Gastrocnemius medialis (tissue), 4 donors: ENCODE data around the gene YPEL2. TPM values are rescaled to one million over a fixed set of nuclear protein-coding genes. Genes with fewer than 3 reads are reported as not detected.

Source experiments
- ATAC-seq, 2 donors: fragments of 150-250 bp; one replicate each; pipeline ENCODE4 v1.9.1; 2016
- DNase-seq, 2 donors: peaks; one replicate each; pipeline ENCODE4 v3.0.0-alpha.2; 2019
- H3K27ac ChIP-seq, 4 donors: fragments of 200-600 bp; sonication (generic); 1 replicate in 1 of 4; 2 replicates in 3 of 4; pipeline ENCODE4 v1.5.1; 2016 to 2018; ENCODE audit warnings: mild to moderate bottlenecking in 2 of 4, moderate library complexity in 1 of 4
- H3K27me3 ChIP-seq, 3 donors: fragments of 200-600 bp; sonication (generic) in 2 of 3; 1 replicate in 1 of 3; 2 replicates in 2 of 3; pipeline versions ENCODE4 v1.5.1 to v1.6.0; 2016 to 2019; ENCODE audit warnings: mild to moderate bottlenecking in 1 of 3, moderate library complexity in 1 of 3
- H3K36me3 ChIP-seq, 2 donors: fragments of 200-600 bp; sonication (generic) in 1 of 2; one replicate each; pipeline ENCODE4 v1.5.1; 2017 to 2018
- H3K4me1 ChIP-seq, 2 donors: fragments of 200-600 bp; sonication (generic) in 1 of 2; one replicate each; pipeline ENCODE4 v1.5.1; 2016 to 2017; ENCODE audit warnings: mild to moderate bottlenecking in 2 of 2
- H3K4me3 ChIP-seq, 4 donors: fragments of 200-600 bp; sonication (generic) in 3 of 4; 1 replicate in 1 of 4; 2 replicates in 3 of 4; pipeline ENCODE4 v1.5.1; 2016 to 2019; ENCODE audit warnings: mild to moderate bottlenecking in 2 of 4
- H3K9me3 ChIP-seq, 3 donors: fragments of 200-600 bp; sonication (generic) in 2 of 3; 1 replicate in 1 of 3; 2 replicates in 2 of 3; pipeline ENCODE4 v1.5.1; 2016 to 2019
- POLR2A ChIP-seq, 2 donors: fragments of 450-650 bp; IDR thresholded peaks; one replicate each; pipeline ENCODE4 v1.6.1; 2017; ENCODE audit warnings: antibody characterized with exemption in 2 of 2, mild to moderate bottlenecking in 2 of 2, moderate library complexity in 2 of 2
- in situ Hi-C, 4 donors: fragments of 200-750 bp; cut with MboI; loops; one replicate each; pipeline versions ENCODE4 v1.15.0 to v1.8.0; 2017; ENCODE audit warnings: low sequenced_read_pairs in 4 of 4
- intact Hi-C: fragments of 100-400 bp; cut with DNase I; formaldehyde crosslinking; loops from one replicate; pipeline ENCODE4 v1.15.1; 2023; ENCODE audit warnings: low total_unique reads
- total RNA-seq, 4 donors: library from RNA; depleted of rRNA; stranded (reverse); fragments of >200 nt; gene quantifications; one replicate each; pipeline versions ENCODE4 v1.1.0 to v1.2.3, GENCODE V29; 2016
- TF ChIP-seq, protein P1 (sequence below), 5 experiments: fragments of 450-650 bp in 3 of 5; fragments of 200-600 bp in 2 of 5; sonication (generic) in 2 of 5; IDR thresholded peaks in 4 of 5; conservative IDR thresholded peaks in 1 of 5; 1 replicate in 4 of 5; 2 replicates in 1 of 5; pipeline ENCODE4 v1.5.1; 2016 to 2019; ENCODE audit warnings: antibody characterized with exemption in 5 of 5, mild to moderate bottlenecking in 3 of 5, moderate library complexity in 3 of 5

Gene YPEL2
- total RNA-seq, 4 donors from 2014 or later = 18.9 to 27.4 (median 22.2) TPM

DNA sequence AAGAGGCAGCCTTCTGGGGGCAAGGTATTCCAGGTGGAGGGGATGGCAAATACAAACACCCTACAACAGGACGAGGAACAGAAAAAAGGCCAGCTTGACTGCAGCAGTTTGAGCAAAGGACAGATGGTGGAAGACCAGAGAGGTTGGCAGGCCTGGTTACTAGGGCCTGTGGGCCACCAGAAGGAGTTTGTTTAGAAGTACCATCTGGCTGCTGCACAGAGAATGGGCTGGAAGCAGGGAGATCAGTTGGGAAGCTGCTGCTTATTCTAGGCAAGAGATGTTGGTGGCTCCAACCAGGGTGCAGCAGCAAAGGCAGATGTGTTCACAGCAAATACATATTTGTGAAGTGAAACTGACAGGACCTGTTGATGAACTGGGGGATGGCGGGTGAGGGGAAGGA, 2.9 kb upstream of the YPEL2 start:
- in situ Hi-C loops = loop anchor here in 1 of 4 donors (5.0 kb wide), 1 partner anchor 114 kb away; no protein-coding TSS in a partner anchor
- Histone ChIP-seq H3K4me1 (peaks cover 27 to 37% of the 10 kb centered on the region in 2 donors), H3K27me3 (no peaks in the 10 kb centered on the region), H3K4me3 (no peak overlapping the region), H3K27ac (peak overlapping the region in 3 of 4 donors; percentile 96 to 98 (median 97)), H3K36me3 (no peaks in the 10 kb centered on the region), H3K9me3 (no peaks in the 10 kb centered on the region)
- intact Hi-C loops = no loop called here
- ATAC-seq = no peak
- DNase-seq = no peak
- TF ChIP-seq, protein P1, sequence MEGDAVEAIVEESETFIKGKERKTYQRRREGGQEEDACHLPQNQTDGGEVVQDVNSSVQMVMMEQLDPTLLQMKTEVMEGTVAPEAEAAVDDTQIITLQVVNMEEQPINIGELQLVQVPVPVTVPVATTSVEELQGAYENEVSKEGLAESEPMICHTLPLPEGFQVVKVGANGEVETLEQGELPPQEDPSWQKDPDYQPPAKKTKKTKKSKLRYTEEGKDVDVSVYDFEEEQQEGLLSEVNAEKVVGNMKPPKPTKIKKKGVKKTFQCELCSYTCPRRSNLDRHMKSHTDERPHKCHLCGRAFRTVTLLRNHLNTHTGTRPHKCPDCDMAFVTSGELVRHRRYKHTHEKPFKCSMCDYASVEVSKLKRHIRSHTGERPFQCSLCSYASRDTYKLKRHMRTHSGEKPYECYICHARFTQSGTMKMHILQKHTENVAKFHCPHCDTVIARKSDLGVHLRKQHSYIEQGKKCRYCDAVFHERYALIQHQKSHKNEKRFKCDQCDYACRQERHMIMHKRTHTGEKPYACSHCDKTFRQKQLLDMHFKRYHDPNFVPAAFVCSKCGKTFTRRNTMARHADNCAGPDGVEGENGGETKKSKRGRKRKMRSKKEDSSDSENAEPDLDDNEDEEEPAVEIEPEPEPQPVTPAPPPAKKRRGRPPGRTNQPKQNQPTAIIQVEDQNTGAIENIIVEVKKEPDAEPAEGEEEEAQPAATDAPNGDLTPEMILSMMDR (IDR thresholded peaks at IDR 0.05 in 4 of 5, conservative IDR thresholded peaks at IDR 0.05 in 1 of 5) = no peak
- no peak for TF ChIP-seq POLR2A (IDR thresholded peaks at IDR 0.05)

DNA sequence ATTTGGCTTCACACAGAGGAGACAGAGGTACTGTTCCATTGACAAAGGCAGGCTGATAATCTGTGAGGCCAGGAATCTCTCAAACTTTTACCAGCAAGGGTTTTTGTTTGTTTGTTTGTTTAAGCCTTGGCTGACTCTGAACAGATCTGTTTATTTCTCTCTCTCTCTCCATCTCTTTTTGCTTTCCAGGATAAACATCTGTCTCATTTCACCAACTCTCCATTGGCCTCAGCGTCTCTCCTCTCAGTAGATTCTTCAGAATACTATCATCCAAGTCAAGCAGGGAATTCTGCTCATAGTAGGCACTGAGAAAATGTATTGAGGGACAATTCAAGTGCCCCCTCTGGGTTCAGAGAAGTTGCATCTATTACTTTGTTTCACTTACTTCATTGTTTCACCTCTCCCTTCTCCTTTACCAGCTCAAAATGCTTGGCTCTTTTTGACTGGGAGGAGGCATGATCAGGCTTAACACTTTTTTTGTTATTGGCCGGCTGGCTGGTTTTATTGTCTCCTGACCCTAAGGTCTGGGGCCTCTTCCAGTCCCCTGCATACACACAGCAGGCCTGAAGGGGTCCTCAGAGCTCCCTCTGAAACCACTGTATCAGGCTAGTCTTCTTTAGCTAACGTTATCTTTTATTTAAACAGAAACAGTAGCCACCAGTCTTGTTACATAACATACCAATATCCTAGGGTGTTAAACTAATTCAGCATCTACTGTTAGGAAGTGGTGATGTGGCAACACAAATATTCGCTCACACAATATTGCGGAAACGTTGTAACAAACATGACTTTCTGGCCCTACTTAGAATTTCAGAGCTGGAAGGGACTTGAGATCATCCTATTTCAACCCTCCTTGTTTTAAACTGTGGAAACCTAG, 2.0 kb upstream of the YPEL2 start:
- in situ Hi-C loops = loop anchor here in 1 of 4 donors (5.0 kb wide), 1 partner anchor 113 kb away; no protein-coding TSS in a partner anchor
- intact Hi-C loops = loop anchor here (1.0 to 5.0 kb wide), 4 partner anchors 18 to 288 kb away; partner anchors contain the start of gene CLTC
- Histone ChIP-seq H3K4me3 (no peak overlapping the region), H3K36me3 (no peaks in the 10 kb centered on the region), H3K9me3 (no peaks in the 10 kb centered on the region), H3K27me3 (no peaks in the 10 kb centered on the region), H3K4me1 (peaks cover 36 to 45% of the 10 kb centered on the region in 2 donors), H3K27ac (peak overlapping the region; percentile 96 to 98 (median 96))
- ATAC-seq (peak; percentile 45 to 56), DNase-seq (peak; percentile 53 to 64)
- no peak for TF ChIP-seq POLR2A (IDR thresholded peaks at IDR 0.05)
- TF ChIP-seq, protein P1 (IDR thresholded peaks at IDR 0.05 in 4 of 5, conservative IDR thresholded peaks at IDR 0.05 in 1 of 5) = peak; percentile 83 to 93 (median 86)

DNA sequence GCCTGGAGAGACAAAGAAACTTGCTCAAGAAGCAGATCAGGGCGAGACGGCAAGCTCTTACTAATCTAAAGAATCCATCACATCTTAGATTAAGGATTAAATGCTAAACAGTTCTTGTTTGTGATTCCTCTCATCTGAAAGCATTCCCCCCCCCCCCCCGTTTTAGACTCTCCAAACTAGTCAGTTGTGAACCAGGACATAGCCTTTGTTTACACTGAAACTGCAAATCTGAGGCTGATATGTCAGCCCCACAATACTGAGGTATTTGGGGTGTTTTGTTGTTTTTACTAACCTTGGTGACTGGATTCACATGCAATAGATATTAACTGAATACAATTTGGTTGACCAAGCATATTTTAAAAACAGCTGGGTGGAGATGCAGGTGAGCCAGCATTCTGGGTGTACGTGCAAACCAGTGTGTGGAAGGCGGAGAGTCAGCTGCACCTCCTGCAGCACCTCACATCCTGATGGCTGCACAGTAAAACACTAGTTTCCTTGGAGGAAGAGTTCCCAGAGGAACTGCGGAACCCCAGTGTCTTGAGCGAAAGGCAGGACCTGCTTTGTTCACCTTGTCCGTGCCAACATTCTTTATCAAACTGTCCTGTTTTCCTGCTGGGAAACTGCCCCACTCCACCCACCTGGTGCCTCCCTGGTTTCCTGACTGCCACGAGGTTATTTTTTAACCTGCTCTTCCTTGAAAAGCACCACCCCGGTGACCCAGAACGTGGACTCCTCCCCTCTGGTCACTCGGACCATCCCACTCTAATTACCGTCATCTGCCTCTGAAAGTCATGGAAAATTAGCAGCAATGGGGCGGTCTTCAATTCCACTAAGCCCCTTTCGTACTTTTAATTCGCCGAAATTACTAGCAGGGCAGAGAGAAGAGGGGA, 1.2 kb upstream of the YPEL2 start:
- no peaks in the 10 kb centered on the region for H3K9me3 ChIP-seq
- DNase-seq = peak; percentile 23 to 47
- H3K36me3 ChIP-seq = no peaks in the 10 kb centered on the region
- in situ Hi-C loops (no loop called here), intact Hi-C loops (loop anchor here (5.0 kb wide), 2 partner anchors 97 to 287 kb away; partner anchors contain the start of gene CLTC)
- peaks cover 44 to 54% of the 10 kb centered on the region in 2 donors for H3K4me1 ChIP-seq
- no peaks in the 10 kb centered on the region for H3K27me3 ChIP-seq
- H3K27ac ChIP-seq = peak overlapping the region; percentile 96 to 98 (median 96)
- no peak for ATAC-seq
- peak in 1 of 2 donors; percentile 1 for TF ChIP-seq POLR2A (IDR thresholded peaks at IDR 0.05)
- TF ChIP-seq, protein P1 (IDR thresholded peaks at IDR 0.05 in 4 of 5, conservative IDR thresholded peaks at IDR 0.05 in 1 of 5) = no peak
- H3K4me3 ChIP-seq = peak overlapping the region; percentile 85 to 95 (median 89)

DNA sequence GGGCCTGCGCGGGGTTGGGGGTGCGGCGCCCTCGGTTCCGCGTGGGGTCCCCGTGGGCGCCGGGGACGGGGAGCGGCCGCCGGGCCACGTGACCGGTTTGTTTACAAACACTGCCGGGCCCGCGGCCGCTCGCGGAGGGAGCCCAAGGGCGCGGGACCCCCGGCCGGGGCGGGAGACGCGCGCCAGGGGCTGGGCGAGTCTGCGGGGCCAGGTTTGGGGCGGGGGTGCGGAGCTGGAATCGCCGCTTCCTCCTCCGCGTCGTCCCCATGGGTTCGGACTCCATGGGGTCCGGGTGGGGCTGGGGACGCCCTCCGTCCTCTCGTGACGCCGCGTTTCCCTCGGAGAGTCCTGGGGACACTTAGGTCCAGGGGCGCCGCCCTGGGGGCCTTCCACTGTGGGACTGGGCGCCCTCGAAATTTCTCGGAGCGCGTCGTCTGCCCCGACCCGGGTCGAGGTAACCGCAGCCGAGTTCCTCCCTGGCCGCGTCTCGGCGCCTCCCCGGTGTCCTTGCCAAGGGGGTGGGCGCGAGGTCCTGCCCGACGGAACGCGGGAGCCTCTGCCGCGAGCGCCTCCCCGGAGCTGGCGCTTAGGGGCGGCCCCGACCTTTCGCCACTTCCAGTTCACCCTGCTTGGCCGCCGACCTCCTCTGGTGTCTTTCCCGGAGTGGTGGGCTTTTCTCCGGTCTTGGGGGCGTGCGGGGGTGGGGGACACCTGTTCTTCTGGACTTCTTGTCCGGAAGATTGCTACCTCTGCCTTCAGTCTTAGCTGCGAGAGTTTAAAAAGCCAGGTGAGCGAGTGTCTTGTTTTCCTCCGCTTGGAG, 684 bp downstream of the YPEL2 start:
- in situ Hi-C loops = no loop called here
- peak; percentile 43 to 49 for ATAC-seq
- H3K4me1 ChIP-seq = peaks cover 61 to 72% of the 10 kb centered on the region in 2 donors

More for the DNA sequence above, 684 bp downstream of the YPEL2 start:
- intact Hi-C loops = loop anchor here (1.0 to 5.0 kb wide), 6 partner anchors 35 to 285 kb away; partner anchors contain the start of genes CLTC and GDPD1
- Histone ChIP-seq H3K27me3 (no peaks in the 10 kb centered on the region), H3K4me3 (peak overlapping the region; percentile 85 to 95 (median 89)), H3K36me3 (no peaks in the 10 kb centered on the region), H3K9me3 (no peaks in the 10 kb centered on the region), H3K27ac (peak overlapping the region; percentile 96 to 98 (median 96))
- TF ChIP-seq POLR2A (IDR thresholded peaks at IDR 0.05) = no peak
- TF ChIP-seq, protein P1 (IDR thresholded peaks at IDR 0.05 in 4 of 5, conservative IDR thresholded peaks at IDR 0.05 in 1 of 5) = no peak
- peak; percentile 50 to 72 for DNase-seq
